PC-3 (cell line): ENCODE data around the gene ITK. TPM values are rescaled to one million over a fixed set of nuclear protein-coding genes. Genes with fewer than 3 reads are reported as not detected.

Source experiments
- ATAC-seq: fragments of 200-7000 bp; cut with Tn5 transposase; 2 replicates; pipeline ENCODE4 v1.9.1; 2020; ENCODE audit warnings: mild to moderate bottlenecking, moderate library complexity
- BruUV-seq: library from RNA; stranded (reverse); fragments of 400-500 nt; replicated peaks from 2 replicates; lab custom pipeline; 2021; lab: Mats Ljungman, UMichigan
- CTCF ChIA-PET: fragments of 300-600 bp; sonication (Branson Sonifier 250); formaldehyde crosslinking; loops from one replicate; lab custom pipeline; 2022; ENCODE audit warnings: antibody characterized with exemption; lab: Charles Lee
- POLR2A ChIA-PET: fragments of 300-600 bp; sonication (Branson Sonifier 250); formaldehyde crosslinking; loops from one replicate; lab custom pipeline; 2022; ENCODE audit warnings: antibody characterized with exemption; ENCODE audit not compliant: unreplicated experiment; lab: Charles Lee
- DNase-seq: peaks from one replicate; pipeline ENCODE4 v3.0.0-alpha.2; 2015
- H2AFZ ChIP-seq: fragments of 300-600 bp; sonication (generic); 2 replicates; pipeline ENCODE4 v1.6.0; 2016; ENCODE audit warnings: antibody characterized with exemption, low read length
- H3F3A ChIP-seq: fragments of 300-600 bp; sonication (generic); one replicate; pipeline ENCODE4 v1.6.0; 2017; ENCODE audit warnings: antibody characterized with exemption, low read length, control low read depth, mild to moderate bottlenecking; ENCODE audit not compliant: unreplicated experiment
- H3K27ac ChIP-seq: fragments of 300-600 bp; sonication (generic); 2 replicates; pipeline ENCODE4 v1.5.1; 2016; ENCODE audit warnings: mild to moderate bottlenecking, low read length
- H3K27me3 ChIP-seq: fragments of 300-600 bp; sonication (generic); 2 replicates; pipeline ENCODE4 v1.6.1; 2016; ENCODE audit warnings: low read length, mixed read lengths
- H3K36me3 ChIP-seq: fragments of 300-600 bp; sonication (generic); 2 replicates; pipeline ENCODE4 v1.6.1; 2016; ENCODE audit warnings: low read depth, mixed run types, low read length, mixed read lengths
- H3K4me1 ChIP-seq: fragments of 300-600 bp; sonication (generic); 2 replicates; pipeline ENCODE4 v1.5.1; 2016; ENCODE audit warnings: low read length; ENCODE audit not compliant: insufficient read depth
- H3K4me2 ChIP-seq: fragments of 300-600 bp; sonication (generic); 2 replicates; pipeline ENCODE4 v1.6.0; 2016; ENCODE audit warnings: low read length
- H3K4me3 ChIP-seq: fragments of 300-600 bp; sonication (generic); 2 replicates; pipeline ENCODE4 v1.5.1; 2016; ENCODE audit warnings: mild to moderate bottlenecking, low read length, mixed read lengths
- H3K79me2 ChIP-seq: fragments of 300-600 bp; sonication (generic); 2 replicates; pipeline ENCODE4 v1.6.1; 2017; ENCODE audit warnings: low read length, mixed read lengths
- H3K9ac ChIP-seq: fragments of 300-600 bp; sonication (generic); 2 replicates; pipeline ENCODE4 v1.6.0; 2016; ENCODE audit warnings: mild to moderate bottlenecking, low read length
- H3K9me2 ChIP-seq: fragments of 300-600 bp; sonication (generic); replicated peaks from 2 replicates; pipeline ENCODE4 v1.6.1; 2016; ENCODE audit warnings: mixed run types, low read length, mixed read lengths
- H3K9me3 ChIP-seq: fragments of 300-600 bp; sonication (generic); 2 replicates; pipeline ENCODE4 v1.6.1; 2016; ENCODE audit warnings: low read length, mixed read lengths
- H4K20me1 ChIP-seq: fragments of 300-600 bp; sonication (generic); 2 replicates; pipeline ENCODE4 v1.6.1; 2016; ENCODE audit warnings: low read length, mixed read lengths
- CTCF ChIP-seq: fragments of 300-600 bp; sonication (generic); conservative IDR thresholded peaks from 2 replicates; pipeline ENCODE4 v1.5.1; 2017; ENCODE audit warnings: antibody characterized with exemption, low read depth, mild to moderate bottlenecking, low read length
- EZH2 ChIP-seq: fragments of 300-600 bp; sonication (generic); IDR thresholded peaks from one replicate; pipeline ENCODE4 v1.6.1; 2017; ENCODE audit warnings: antibody characterized with exemption, mild to moderate bottlenecking, low read length; ENCODE audit not compliant: unreplicated experiment
- EZH2phosphoT487 ChIP-seq: fragments of 300-600 bp; sonication (generic); IDR thresholded peaks from 2 replicates; pipeline ENCODE4 v1.6.1; 2018; ENCODE audit warnings: mild to moderate bottlenecking, antibody characterized with exemption, low read length, borderline replicate concordance
- intact Hi-C: fragments of 100-400 bp; cut with micrococcal nuclease; formaldehyde crosslinking; loops from 2 replicates; pipeline ENCODE4 v1.9.0; 2023
- total RNA-seq: library from RNA; depleted of rRNA; stranded (reverse); fragments of >200 nt; gene quantifications from 2 replicates; pipeline ENCODE4 v1.2.3, GENCODE V29; 2014

ITK gene
- total RNA-seq, 1 experiment from 2014 or later, result 0.69 TPM

GRCh38 chr5:157219491-157220271 is 39.0 kb downstream of the ITK start:
- BruUV-seq, result no TSS peak
- H3K79me2 ChIP-seq, result no peaks in the 10 kb centered on the region

GRCh38 chr5:157221959-157222358 is 41.3 kb downstream of the ITK start:
- DNase-seq (no peak), ATAC-seq (no peak)
- no TSS peak for BruUV-seq
- H3K4me2 ChIP-seq, result no peak overlapping the region
- ChIA-PET POLR2A (no interaction called here), CTCF (no interaction called here)
- no peaks in the 10 kb centered on the region for H3K27me3 ChIP-seq
- intact Hi-C loops, result no loop called here
- no peaks in the 10 kb centered on the region for H3K36me3 ChIP-seq
- no peaks in the 10 kb centered on the region for H3K4me1 ChIP-seq
- no peaks in the 10 kb centered on the region for H3K9me3 ChIP-seq
- no peak overlapping the region for H3K9ac ChIP-seq
- H3K9me2 ChIP-seq, result no peaks in the 10 kb centered on the region
- TF ChIP-seq CTCF (no peak), EZH2 (no peak), EZH2phosphoT487 (no peak)
- no peak overlapping the region for H3K4me3 ChIP-seq
- H3K27ac ChIP-seq, result no peak overlapping the region
- no peaks in the 10 kb centered on the region for H4K20me1 ChIP-seq
- no peaks in the 10 kb centered on the region for H3F3A ChIP-seq
- H3K79me2 ChIP-seq, result no peaks in the 10 kb centered on the region
- H2AFZ ChIP-seq, result no peak overlapping the region

More at GRCh38 chr5:157219491-157220271, 39.0 kb downstream of the ITK start:
- Histone ChIP-seq H3K9me3 (no peaks in the 10 kb centered on the region), H2AFZ (no peak overlapping the region), H3F3A (no peaks in the 10 kb centered on the region), H3K4me3 (no peak overlapping the region), H4K20me1 (no peaks in the 10 kb centered on the region), H3K4me2 (no peak overlapping the region), H3K9me2 (no peaks in the 10 kb centered on the region), H3K4me1 (no peaks in the 10 kb centered on the region), H3K27ac (no peak overlapping the region), H3K9ac (no peak overlapping the region), H3K27me3 (no peaks in the 10 kb centered on the region), H3K36me3 (no peaks in the 10 kb centered on the region)
- ChIA-PET POLR2A (interaction anchor here (0.7 kb wide), 1 partner anchor 244 kb away, joined by 12 read pairs; no protein-coding TSS in a partner anchor), CTCF (no interaction called here)
- DNase-seq (no peak), ATAC-seq (no peak)
- intact Hi-C loops, result no loop called here
- TF ChIP-seq CTCF (no peak), EZH2 (no peak), EZH2phosphoT487 (no peak)
